ENCODE measurements around the gene C5orf63.

Gene C5orf63

GRCh38 chr5:127098241-127098640 is 24.9 kb upstream of the C5orf63 start:
- DNase-seq (ENCODE audit: low read depth, low spot score), result no peak
- ChIA-PET POLR2A (no interaction called here), CTCF (no interaction called here)
- TF ChIP-seq CTCF (IDR thresholded peaks at IDR 0.05; ENCODE audit: insufficient read depth, low read length, missing control alignments), result no peak
- H3K4me3 ChIP-seq (ENCODE audit: low read depth, low read length), result no peak overlapping the region

DNA sequence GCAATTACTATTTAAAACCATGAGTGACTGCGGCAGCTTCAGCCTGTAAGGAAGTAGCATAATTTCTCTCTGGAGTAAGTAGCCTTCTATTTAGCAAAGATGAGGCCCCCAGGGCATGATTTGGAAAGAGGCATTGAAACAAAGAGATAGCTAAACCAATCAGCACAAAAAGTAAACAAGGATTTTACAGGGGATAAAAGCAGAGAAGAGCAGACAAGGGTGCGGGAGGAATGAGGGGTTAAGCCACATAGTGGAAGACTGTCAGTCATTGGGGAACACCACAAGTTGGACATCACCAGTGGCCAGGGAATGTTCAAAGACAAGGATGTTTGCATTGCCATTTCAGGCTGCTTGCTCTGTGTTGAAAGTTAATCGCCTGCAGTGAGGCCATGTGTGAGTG is 24.0 kb upstream of the C5orf63 start:
- no peak for TF ChIP-seq CTCF (IDR thresholded peaks at IDR 0.05; ENCODE audit: insufficient read depth, low read length, missing control alignments)
- ChIA-PET POLR2A (no interaction called here), CTCF (no interaction called here)
- DNase-seq (ENCODE audit: low read depth, low spot score), result no peak
- H3K4me3 ChIP-seq (ENCODE audit: low read depth, low read length), result no peak overlapping the region

DNA sequence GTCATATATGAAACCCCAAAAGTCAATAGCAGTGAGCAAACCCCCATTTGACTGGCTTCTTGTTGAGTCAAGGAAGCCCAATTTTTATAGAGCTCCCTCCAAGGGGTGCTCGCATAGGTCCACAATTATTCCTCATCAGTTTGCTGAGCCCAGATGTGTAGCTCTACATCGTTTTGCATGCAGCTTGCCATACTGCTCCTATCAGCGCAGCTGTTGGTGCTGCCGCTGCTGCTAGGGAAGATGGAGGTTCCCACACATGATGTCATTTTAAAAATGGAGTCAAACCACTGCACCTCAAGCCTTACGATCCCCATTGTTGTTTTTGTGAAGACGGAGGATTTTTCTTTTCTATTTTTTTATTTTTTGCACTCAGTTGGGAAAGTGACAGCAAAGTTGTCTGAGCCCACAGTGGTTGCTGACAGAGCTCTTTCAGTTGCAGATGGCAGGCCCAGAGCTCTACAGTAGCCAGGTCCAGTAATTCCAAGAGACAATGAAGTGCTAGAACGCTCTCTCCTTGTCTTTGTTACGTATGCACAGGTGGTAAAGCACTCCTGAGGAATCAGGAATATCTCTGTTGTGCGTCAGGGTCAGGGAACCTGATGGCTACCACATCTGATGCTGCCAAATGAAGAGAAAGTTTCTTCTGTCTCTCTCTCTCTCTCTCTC is 23.2 kb upstream of the C5orf63 start:
- POLR2A ChIA-PET, result no interaction called here
- H3K4me3 ChIP-seq (ENCODE audit: low read depth, low read length), result no peak overlapping the region
- DNase-seq (ENCODE audit: low read depth, low spot score), result no peak
- CTCF ChIA-PET, result no interaction called here
- TF ChIP-seq CTCF (IDR thresholded peaks at IDR 0.05; ENCODE audit: insufficient read depth, low read length, missing control alignments), result no peak

DNA sequence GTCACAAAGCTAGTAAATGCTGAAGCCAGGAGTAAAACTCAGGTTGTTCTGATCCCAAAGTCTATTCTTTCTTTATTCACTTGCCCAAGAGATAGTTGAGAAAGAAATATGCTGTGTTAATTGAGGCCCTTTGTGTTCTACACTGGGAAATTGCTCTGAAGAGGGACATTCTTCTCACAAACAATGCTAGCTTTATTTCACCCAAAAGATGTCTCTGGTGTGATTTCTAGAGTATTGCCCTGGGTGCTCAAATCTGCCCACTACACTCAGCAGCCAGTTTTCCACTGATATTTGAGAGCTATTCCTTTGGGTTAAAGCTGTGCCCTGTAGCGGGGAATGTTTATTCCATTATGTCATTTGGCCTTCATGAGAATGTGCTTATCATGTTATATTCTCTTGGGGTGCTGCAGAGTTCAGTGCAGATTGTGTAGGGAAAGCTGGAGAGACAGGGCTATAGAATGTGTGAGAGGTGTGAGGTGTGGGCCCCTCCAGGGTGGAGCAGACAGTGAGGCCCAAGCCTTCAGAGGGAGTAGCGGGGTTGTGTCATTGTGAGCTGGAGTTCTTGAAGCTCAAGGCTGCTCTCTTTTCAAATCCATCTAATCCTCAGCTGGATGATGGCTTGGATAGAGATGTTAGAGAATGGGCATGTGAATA is 21.0 kb upstream of the C5orf63 start:
- H3K4me3 ChIP-seq (ENCODE audit: low read depth, low read length), result no peak overlapping the region
- DNase-seq (ENCODE audit: low read depth, low spot score), result no peak
- ChIA-PET CTCF (interaction anchor here (1.0 kb wide), 1 partner anchor 257 kb away, joined by 4 read pairs; no protein-coding TSS in a partner anchor), POLR2A (no interaction called here)
- TF ChIP-seq CTCF (IDR thresholded peaks at IDR 0.05; ENCODE audit: insufficient read depth, low read length, missing control alignments), result no peak

DNA sequence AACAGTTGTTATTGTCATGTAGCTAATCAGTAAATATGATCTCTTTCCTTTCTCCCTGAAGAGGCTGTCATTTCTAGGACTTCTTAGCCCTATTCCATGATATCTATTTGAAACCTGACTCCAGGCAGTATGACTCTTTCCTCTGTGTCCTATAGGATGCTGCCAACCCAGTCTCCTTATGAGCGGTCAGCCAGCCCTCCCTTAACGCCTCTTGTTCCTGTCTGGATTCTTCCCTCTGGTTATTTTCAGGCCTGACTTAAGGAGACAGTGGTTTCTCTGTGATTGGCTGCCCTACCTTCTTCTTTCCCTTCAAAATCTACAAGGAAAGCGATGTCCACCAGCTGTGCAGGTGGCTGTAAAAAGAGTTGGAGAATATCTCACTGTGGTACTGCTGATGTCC is 19.4 kb upstream of the C5orf63 start:
- no peak for TF ChIP-seq CTCF (IDR thresholded peaks at IDR 0.05; ENCODE audit: insufficient read depth, low read length, missing control alignments)
- ChIA-PET CTCF (no interaction called here), POLR2A (no interaction called here)
- no peak overlapping the region for H3K4me3 ChIP-seq (ENCODE audit: low read depth, low read length)
- DNase-seq (ENCODE audit: low read depth, low spot score), result no peak

- ChIA-PET POLR2A (interaction anchor here (1.0 kb wide), 2 partner anchors 12 to 16 kb away, joined by 3 read pairs; partner anchors contain the start of gene C5orf63), CTCF (interaction anchor here (2.1 kb wide), 1 partner anchor 252 kb away, joined by 8 read pairs; no protein-coding TSS in a partner anchor)
- TF ChIP-seq CTCF (IDR thresholded peaks at IDR 0.05; ENCODE audit: insufficient read depth, low read length, missing control alignments), result no peak
- DNase-seq (ENCODE audit: low read depth, low spot score), result no peak
- no peak overlapping the region for H3K4me3 ChIP-seq (ENCODE audit: low read depth, low read length)
These were observed 15.9 kb upstream of the C5orf63 start for GRCh38 chr5:127089191-127089590.

All from AG04449 (cell line).